Dendritic cell treated with granulocyte-macrophage colony-stimulating factor and Interleukin-4, amounts not matched to agents 40 ng/mL and 50 ng/mL, for 4 days (primary cell): ENCODE data around the gene POTEM.
"Not testable (repeated sequence)": the region's sequence is repeated elsewhere in the genome, so short reads cannot be mapped to it uniquely, and the experiment has no call there.

ENCODE experiments used
- H3K27ac Mint-ChIP-seq: one replicate; pipeline ENCODE4 v1.8.0; 2022; ENCODE audit warnings: mild to moderate bottlenecking, mixed read lengths
- H3K27me3 Mint-ChIP-seq: one replicate; pipeline ENCODE4 v1.8.0; 2022; ENCODE audit warnings: mild to moderate bottlenecking, mixed read lengths
- H3K36me3 Mint-ChIP-seq: one replicate; pipeline ENCODE4 v1.8.0; 2022; ENCODE audit warnings: low read depth, mixed read lengths
- H3K4me1 Mint-ChIP-seq: one replicate; pipeline ENCODE4 v1.8.0; 2022; ENCODE audit warnings: low read depth, mixed read lengths
- H3K4me3 Mint-ChIP-seq: one replicate; pipeline ENCODE4 v1.8.0; 2022; ENCODE audit warnings: mild to moderate bottlenecking, moderate library complexity, mixed read lengths
- H3K9me3 Mint-ChIP-seq: one replicate; pipeline ENCODE4 v1.8.0; 2022; ENCODE audit warnings: mixed read lengths
- intact Hi-C: fragments of 100-400 bp; cut with micrococcal nuclease; formaldehyde crosslinking; loops from one replicate; pipeline ENCODE4 v1.15.0; 2022

Gene POTEM

GRCh38 chr14:18967134-18967533 is at the start of gene POTEM:
Gene POTEM (plus strand): TSS chr14:18967434. CDS start chr14:18967486, 52 bp downstream.
- H3K27me3 Mint-ChIP-seq, H3K36me3 Mint-ChIP-seq, H3K4me1 Mint-ChIP-seq, intact Hi-C loops, H3K27ac Mint-ChIP-seq, H3K4me3 Mint-ChIP-seq: not testable (repeated sequence)
- peaks cover 11% of the 10 kb centered on the region for H3K9me3 Mint-ChIP-seq

- H3K27me3 Mint-ChIP-seq, H3K4me3 Mint-ChIP-seq, H3K4me1 Mint-ChIP-seq, H3K36me3 Mint-ChIP-seq, H3K9me3 Mint-ChIP-seq, intact Hi-C loops, H3K27ac Mint-ChIP-seq: not testable (repeated sequence)
Measured at GRCh38 chr14:18918345-18918744, 48.9 kb upstream of the POTEM start.

- H3K36me3 Mint-ChIP-seq, H3K27me3 Mint-ChIP-seq, intact Hi-C loops, H3K27ac Mint-ChIP-seq, H3K4me1 Mint-ChIP-seq, H3K9me3 Mint-ChIP-seq, H3K4me3 Mint-ChIP-seq: not testable (repeated sequence)
Measured at GRCh38 chr14:18920052-18920451, 47.2 kb upstream of the POTEM start.

- H3K9me3 Mint-ChIP-seq, H3K4me3 Mint-ChIP-seq, H3K27me3 Mint-ChIP-seq, H3K27ac Mint-ChIP-seq, H3K36me3 Mint-ChIP-seq, intact Hi-C loops, H3K4me1 Mint-ChIP-seq: not testable (repeated sequence)
Measured at GRCh38 chr14:18921055-18921701, 46.1 kb upstream of the POTEM start.

GRCh38 chr14:18936848-18937247 is 30.4 kb upstream of the POTEM start:
- H3K4me1 Mint-ChIP-seq, H3K4me3 Mint-ChIP-seq, H3K9me3 Mint-ChIP-seq, intact Hi-C loops, H3K36me3 Mint-ChIP-seq, H3K27ac Mint-ChIP-seq, H3K27me3 Mint-ChIP-seq: not testable (repeated sequence)

GRCh38 chr14:18938733-18939132 is 28.5 kb upstream of the POTEM start:
- not testable (repeated sequence) for H3K4me1 Mint-ChIP-seq, H3K9me3 Mint-ChIP-seq, H3K27me3 Mint-ChIP-seq

GRCh38 chr14:18949939-18950338 is 17.3 kb upstream of the POTEM start:
- not testable (repeated sequence) for H3K4me3 Mint-ChIP-seq, H3K9me3 Mint-ChIP-seq

More at GRCh38 chr14:18938733-18939132, 28.5 kb upstream of the POTEM start:
- intact Hi-C loops, H3K36me3 Mint-ChIP-seq, H3K27ac Mint-ChIP-seq, H3K4me3 Mint-ChIP-seq: not testable (repeated sequence)

GRCh38 chr14:18953085-18953484 is 14.1 kb upstream of the POTEM start:
- H3K36me3 Mint-ChIP-seq, H3K4me3 Mint-ChIP-seq, intact Hi-C loops, H3K4me1 Mint-ChIP-seq, H3K27me3 Mint-ChIP-seq, H3K9me3 Mint-ChIP-seq, H3K27ac Mint-ChIP-seq: not testable (repeated sequence)

More at GRCh38 chr14:18949939-18950338, 17.3 kb upstream of the POTEM start:
- intact Hi-C loops, H3K4me1 Mint-ChIP-seq, H3K36me3 Mint-ChIP-seq, H3K27ac Mint-ChIP-seq, H3K27me3 Mint-ChIP-seq: not testable (repeated sequence)

GRCh38 chr14:18955816-18956215 is 11.4 kb upstream of the POTEM start:
- H3K27me3 Mint-ChIP-seq, H3K9me3 Mint-ChIP-seq, H3K4me3 Mint-ChIP-seq, H3K36me3 Mint-ChIP-seq, H3K27ac Mint-ChIP-seq, intact Hi-C loops, H3K4me1 Mint-ChIP-seq: not testable (repeated sequence)

- H3K4me1 Mint-ChIP-seq, H3K4me3 Mint-ChIP-seq, H3K27me3 Mint-ChIP-seq, intact Hi-C loops, H3K27ac Mint-ChIP-seq, H3K36me3 Mint-ChIP-seq: not testable (repeated sequence)
- H3K9me3 Mint-ChIP-seq: peaks cover 11% of the 10 kb centered on the region
Measured at GRCh38 chr14:18961576-18961975, 5.7 kb upstream of the POTEM start.

- intact Hi-C loops, H3K4me1 Mint-ChIP-seq, H3K27ac Mint-ChIP-seq, H3K4me3 Mint-ChIP-seq, H3K36me3 Mint-ChIP-seq, H3K27me3 Mint-ChIP-seq: not testable (repeated sequence)
- H3K9me3 Mint-ChIP-seq: peaks cover 11% of the 10 kb centered on the region
Measured at GRCh38 chr14:18962143-18962542, 5.1 kb upstream of the POTEM start.

GRCh38 chr14:18963276-18963675 is 4.0 kb upstream of the POTEM start:
- H3K4me3 Mint-ChIP-seq, H3K27ac Mint-ChIP-seq, intact Hi-C loops, H3K36me3 Mint-ChIP-seq, H3K4me1 Mint-ChIP-seq, H3K27me3 Mint-ChIP-seq: not testable (repeated sequence)
- peaks cover 11% of the 10 kb centered on the region for H3K9me3 Mint-ChIP-seq

- not testable (repeated sequence) for H3K27me3 Mint-ChIP-seq, H3K4me1 Mint-ChIP-seq
- H3K9me3 Mint-ChIP-seq: peaks cover 11% of the 10 kb centered on the region
Measured at GRCh38 chr14:18964878-18965277, 2.4 kb upstream of the POTEM start.

GRCh38 chr14:19002566-19002965 is 35.3 kb downstream of the POTEM start:
- H3K9me3 Mint-ChIP-seq, H3K4me3 Mint-ChIP-seq, H3K27ac Mint-ChIP-seq, H3K36me3 Mint-ChIP-seq, intact Hi-C loops, H3K27me3 Mint-ChIP-seq, H3K4me1 Mint-ChIP-seq: not testable (repeated sequence)

More at GRCh38 chr14:18964878-18965277, 2.4 kb upstream of the POTEM start:
- H3K4me3 Mint-ChIP-seq, H3K36me3 Mint-ChIP-seq, intact Hi-C loops, H3K27ac Mint-ChIP-seq: not testable (repeated sequence)

GRCh38 chr14:19006490-19006889 is 39.3 kb downstream of the POTEM start:
- H3K9me3 Mint-ChIP-seq, intact Hi-C loops, H3K4me3 Mint-ChIP-seq: not testable (repeated sequence)

More at GRCh38 chr14:19006490-19006889, 39.3 kb downstream of the POTEM start:
- not testable (repeated sequence) for H3K27me3 Mint-ChIP-seq, H3K27ac Mint-ChIP-seq, H3K4me1 Mint-ChIP-seq, H3K36me3 Mint-ChIP-seq
